Fibroblast of the aortic adventitia (primary cell): ENCODE measurements around the gene PLEK2. TPM values are rescaled to one million over a fixed set of nuclear protein-coding genes. Genes with fewer than 3 reads are reported as not detected.

Experiments used
- DNase-seq: peaks from one replicate; pipeline ENCODE4 v3.0.0-alpha.2; 2010; ENCODE audit warnings: low read depth
- H3K4me3 ChIP-seq: 2 replicates; pipeline ENCODE4 v1.5.1; 2011; ENCODE audit warnings: low read depth, mild to moderate bottlenecking, control low read depth, low read length, moderate library complexity
- CTCF ChIP-seq: IDR thresholded peaks from 2 replicates; pipeline ENCODE4 v1.5.1; 2011; ENCODE audit warnings: mild to moderate bottlenecking, low read length, control low read depth, inconsistent platforms; ENCODE audit not compliant: insufficient read depth
- total RNA-seq: library from RNA; depleted of rRNA; stranded (reverse); fragments of >200 nt; gene quantifications from 2 replicates; pipeline ENCODE4 v1.2.3, GENCODE V29; 2012; ENCODE audit warnings: low replicate concordance

Gene PLEK2
- total RNA-seq, 1 donor, result 1.8 TPM

DNA sequence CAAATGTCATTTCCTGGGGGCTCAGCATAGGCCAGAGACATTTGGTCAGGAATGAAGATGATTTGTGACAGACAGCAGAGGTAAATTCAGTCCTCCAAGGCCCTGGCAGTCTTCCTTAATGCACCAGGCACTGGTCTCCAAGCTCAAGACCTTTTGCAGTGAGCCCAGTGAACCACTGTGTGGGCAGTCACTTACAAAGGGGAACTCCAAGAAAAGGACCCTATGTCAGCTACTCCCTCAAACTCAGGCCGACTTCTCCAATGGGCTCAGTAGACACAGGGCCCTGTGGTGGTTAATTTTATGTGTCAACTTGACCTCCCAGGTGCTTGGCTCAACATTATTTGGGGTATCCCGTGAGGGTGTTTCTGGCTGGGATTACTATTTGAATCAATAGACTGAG, 29.3 kb upstream of the PLEK2 start:
- TF ChIP-seq CTCF, result no peak
- H3K4me3 ChIP-seq, result no peak overlapping the region
- DNase-seq, result no peak

- H3K4me3 ChIP-seq, result no peak overlapping the region
- DNase-seq, result no peak
- no peak for TF ChIP-seq CTCF
Observed at GRCh38 chr14:67440513-67440912, 28.5 kb upstream of the PLEK2 start.

GRCh38 chr14:67438969-67439368, 27.0 kb upstream of the PLEK2 start:
- no peak for TF ChIP-seq CTCF
- no peak for DNase-seq
- H3K4me3 ChIP-seq, result no peak overlapping the region

DNA sequence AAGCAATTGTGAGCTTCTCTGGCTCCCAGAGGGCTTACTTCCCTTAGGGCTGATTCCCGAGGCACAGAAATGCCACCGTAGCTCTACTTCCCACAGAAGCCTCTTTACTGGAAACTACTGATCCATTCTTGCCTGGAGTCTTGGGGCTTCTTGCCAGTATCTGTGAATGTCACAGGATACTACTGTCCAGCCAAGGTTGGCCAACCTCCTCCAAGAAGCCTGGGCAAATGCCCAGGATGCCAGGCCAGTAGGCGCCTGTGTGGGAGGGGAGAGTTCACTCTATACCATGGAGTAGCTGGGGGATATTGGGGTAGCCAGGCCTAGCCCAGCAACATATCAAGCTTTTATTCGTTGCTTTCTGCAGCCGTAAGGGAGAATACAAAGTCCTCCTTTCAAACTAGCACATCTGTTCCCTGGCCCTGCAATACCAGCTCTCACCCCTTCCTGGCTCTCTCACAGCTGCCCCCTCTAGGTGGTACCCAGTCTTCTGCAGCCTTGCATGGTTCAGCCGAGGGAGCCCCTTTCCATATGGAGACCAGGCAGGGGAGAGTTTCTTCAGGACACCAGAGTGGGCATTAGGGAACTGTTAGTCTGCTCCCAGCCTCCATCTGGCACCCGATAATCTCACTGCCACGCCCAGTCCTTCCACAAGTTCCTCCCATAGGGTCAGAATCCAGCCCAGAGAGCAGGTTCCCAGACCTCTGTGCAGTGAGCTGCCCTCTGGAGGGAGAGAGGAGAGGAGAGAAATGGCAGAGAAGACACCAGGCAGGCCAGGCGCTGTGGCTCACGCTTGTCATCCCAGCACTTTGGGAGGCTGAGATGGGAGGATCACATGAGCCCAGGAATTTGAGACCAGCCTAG, 24.3 kb upstream of the PLEK2 start:
- DNase-seq, result no peak
- TF ChIP-seq CTCF, result no peak
- no peak overlapping the region for H3K4me3 ChIP-seq

DNA sequence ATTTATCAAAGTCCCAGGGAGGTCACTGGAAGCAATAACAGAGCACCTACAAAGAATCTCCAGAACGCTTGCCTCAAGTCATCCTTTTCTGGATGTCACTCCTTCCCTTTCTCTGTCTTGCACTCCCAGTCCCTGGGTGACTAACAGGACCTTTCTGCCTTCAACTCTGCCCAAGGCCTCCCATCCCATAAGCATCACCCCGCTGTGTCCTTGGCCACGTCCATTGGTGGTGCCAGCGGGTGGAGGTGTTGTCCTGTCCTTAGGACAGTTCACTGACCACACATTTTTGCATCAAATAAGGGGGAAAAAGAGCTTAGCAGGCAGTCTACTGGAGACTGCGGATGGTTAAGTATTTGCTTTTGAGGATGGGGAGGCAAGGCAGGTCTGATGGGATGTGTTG, 23.6 kb upstream of the PLEK2 start:
- DNase-seq, result no peak
- TF ChIP-seq CTCF, result no peak
- no peak overlapping the region for H3K4me3 ChIP-seq

GRCh38 chr14:67432050-67432564, 20.1 kb upstream of the PLEK2 start:
- no peak for TF ChIP-seq CTCF
- H3K4me3 ChIP-seq, result no peak overlapping the region
- DNase-seq, result peak; percentile 52
